Hematopoietic multipotent progenitor cell (in vitro differentiated cells): ENCODE measurements around the gene VPS33B. TPM values are rescaled to one million over a fixed set of nuclear protein-coding genes. Genes with fewer than 3 reads are reported as not detected.
"Not testable (repeated sequence)": the region's sequence is repeated elsewhere in the genome, so short reads cannot be mapped to it uniquely, and the experiment has no call there.

Source experiments
- DNase-seq, 3 donors: peaks; one replicate each; pipeline ENCODE4 v3.0.0-alpha.2; 2011 to 2015; ENCODE audit warnings: low read depth in 2 of 3, low spot score in 2 of 3
- total RNA-seq: library from RNA; depleted of rRNA; stranded (reverse); fragments of >200 nt; gene quantifications from one replicate; pipeline ENCODE4 v1.2.3, GENCODE V29; 2012

The VPS33B gene
- total RNA-seq, result 8.3 TPM

DNA sequence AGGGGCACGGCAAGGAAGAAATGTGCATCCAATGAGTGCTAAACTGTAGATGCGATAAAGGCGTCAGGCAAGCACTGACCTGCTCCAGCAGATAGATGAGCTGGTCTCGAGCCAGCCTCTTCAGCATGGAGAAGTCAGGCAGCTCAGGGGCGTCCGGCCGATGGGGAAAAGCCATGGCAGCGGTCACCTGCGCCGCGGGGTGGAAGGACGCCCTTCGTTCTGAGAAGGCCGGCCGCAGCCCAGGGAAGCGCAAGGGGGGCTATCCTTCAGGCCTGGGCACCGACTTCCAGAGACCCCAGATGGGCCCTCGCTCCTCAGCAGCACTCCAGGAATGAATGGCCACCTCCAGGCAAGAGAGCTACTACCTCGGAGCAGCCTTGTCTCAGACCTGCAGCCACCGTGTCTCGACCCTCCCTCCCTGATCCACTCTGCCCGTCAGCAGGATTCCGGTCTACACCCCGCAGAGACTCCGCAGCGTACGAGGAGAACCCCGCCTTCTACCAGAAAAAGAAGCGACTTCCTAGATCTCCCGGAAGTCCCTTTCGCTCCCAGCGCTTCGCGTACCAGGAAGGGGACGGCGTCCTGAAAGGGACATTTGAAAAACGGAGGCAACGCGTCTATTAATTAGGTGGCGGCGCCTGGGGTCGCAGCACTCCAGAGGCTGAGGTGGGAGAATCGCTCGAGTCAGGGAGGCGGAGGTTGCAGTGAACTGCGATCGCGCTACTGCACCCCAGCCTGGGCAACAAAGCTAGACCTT lies at the start of gene VPS33B:
Gene VPS33B (minus strand): TSS at position 520 of the 757 bp plus-strand sequence. CDS start 345 bp downstream, at position 175.
- peak; percentile 74 to 92 (median 90) for DNase-seq

DNA sequence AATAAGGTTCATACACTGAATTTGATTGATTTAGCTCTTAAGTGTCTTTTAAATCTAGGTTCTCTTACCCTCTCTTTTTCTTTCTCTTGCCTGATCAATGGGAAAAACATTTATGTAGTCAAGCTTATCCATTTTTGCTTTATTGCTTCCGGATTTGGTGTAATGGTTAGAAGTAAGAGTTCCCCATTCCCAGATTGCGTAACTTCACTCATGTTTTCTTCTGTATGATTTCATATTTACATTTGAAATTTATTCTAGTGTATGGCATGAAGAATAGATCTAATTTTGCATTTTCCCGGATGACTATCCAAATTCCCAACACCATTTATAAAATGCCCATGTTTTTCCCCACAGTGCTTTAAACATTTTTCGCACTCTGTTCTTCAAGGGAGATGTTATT lies 49.8 kb upstream of the VPS33B start:
- DNase-seq, result no peak

DNA sequence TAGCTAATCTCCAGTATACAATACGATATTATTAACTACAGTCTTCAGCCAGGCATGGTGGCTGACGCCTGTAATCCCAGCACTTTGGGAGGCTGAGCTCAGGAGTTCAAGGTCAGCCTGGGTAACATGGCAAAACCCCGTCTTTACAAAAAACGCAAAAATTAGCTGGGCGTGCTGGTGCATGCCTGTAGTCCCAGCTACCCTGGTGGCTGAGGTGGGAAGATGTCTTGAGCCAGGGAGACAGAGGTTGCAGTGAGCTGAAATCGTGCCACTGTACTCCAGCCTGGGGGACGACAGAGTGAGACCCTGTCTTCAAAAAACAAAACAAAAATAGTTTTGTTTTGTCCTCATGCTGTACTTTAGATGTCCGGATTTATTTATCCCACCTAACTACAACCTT lies 48.5 kb upstream of the VPS33B start:
- DNase-seq, result no peak

DNA sequence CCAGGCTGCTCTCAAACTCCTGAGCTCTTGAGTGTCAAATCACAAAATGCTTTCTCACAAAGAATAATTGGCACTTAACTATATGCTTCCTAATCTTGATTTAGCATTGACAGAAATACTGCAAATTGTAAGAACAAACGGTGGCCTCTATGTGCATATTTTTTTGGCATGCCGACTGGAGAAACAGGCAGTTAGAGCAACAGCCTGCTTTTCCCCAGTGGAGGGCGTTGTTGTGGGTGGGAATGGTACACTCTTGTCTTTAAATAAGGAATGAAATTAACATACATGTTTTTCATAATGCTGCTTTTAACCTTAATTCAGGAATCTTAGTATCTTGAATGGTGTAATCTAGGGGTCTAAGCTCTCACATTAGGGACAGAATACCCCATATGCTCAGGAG lies 46.6 kb upstream of the VPS33B start:
- DNase-seq, result no peak

DNA sequence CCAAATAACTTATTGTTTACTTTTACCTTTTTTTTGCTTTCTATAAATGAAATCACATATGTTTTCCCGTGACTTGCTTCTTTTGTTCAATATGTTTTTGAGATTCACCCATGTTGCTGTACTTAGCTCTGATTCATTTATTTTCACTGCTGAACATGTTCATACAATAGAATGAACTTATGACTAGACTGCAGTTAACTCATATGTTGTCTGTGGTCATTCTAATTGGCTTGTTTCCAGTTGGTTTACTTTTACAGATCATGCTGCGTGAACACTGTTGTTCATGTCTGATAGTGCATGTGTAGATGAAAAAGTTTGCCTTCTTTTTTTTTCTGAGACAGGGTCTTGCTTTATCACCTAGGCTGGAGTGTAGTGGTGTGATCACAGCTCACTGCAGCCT lies 46.0 kb upstream of the VPS33B start:
- no peak for DNase-seq

DNA sequence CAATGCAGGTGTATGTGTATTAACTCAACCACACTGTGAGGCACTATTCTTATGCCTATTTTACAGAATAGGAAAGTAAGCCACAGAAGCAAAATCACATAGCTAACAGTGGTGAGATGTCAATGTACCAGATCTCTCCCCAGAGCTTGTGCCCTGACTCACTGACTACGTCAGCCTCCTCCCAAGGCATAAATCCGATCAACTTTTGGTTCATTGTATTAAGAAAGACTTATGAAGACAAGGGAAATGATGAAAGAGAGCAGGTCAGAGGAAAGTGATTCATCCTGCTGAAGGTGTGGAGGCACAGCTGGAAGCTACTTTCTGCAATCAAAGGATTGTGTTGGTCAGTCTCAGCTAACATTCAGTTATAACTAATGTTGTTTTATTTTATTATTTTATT lies 44.6 kb upstream of the VPS33B start:
- DNase-seq, result no peak

DNA sequence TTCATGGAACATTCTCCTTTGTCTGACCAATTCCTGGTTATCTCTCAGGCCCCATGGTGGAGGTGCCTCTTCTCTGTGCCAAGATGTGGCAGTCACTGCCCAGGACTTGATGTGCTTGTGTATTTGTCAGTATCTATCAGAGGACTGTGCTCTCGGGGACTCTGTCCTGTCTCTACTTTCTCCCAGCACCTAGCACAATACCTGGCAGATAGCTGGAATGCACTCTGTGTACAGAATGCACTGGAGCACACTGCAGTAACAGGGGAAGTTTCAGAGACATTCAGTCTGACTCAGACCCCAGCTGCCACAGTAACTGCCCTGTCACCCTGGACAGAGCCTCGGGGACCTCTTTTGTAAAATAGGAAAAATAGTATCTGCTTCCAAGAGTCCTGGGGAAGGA lies 43.1 kb upstream of the VPS33B start:
- no peak for DNase-seq

DNA sequence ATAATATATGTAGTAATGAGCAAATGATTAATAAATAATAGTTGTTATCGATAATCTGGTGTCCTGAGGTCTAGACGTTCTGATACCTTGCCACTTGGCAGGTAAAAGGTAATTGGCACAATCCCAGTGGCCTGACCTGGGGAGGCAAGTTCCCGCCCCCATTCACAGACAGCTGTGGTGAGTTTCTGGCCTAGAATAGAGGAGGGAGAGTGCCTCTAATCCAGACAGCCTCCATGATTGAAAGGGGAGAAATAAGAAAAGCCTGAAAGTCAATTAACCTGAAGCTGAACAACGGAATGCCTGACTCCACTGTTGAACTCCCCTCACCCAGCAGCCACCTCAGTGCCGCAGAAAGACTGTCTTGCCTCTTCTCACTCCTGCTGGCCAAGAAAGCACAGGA lies 39.6 kb upstream of the VPS33B start:
- DNase-seq, result no peak

DNA sequence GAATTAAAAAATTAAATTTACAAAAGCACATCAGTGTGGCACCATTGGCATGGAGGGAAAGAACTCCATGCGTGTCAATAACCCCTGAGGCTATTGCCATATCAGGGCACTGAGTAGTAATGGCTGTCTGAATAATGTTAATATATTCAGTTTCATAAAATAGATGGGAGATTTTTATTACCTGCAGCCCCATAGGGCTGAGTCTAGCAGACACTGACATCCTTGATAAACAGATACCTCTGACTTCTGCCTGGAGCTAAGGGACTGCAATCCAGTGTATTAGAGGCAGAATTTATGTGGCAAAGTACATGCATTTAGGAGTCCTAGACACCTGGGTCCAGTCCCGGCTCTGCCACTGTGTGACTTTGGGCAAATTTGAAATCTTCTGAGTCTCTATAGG lies 38.8 kb upstream of the VPS33B start:
- no peak for DNase-seq

DNA sequence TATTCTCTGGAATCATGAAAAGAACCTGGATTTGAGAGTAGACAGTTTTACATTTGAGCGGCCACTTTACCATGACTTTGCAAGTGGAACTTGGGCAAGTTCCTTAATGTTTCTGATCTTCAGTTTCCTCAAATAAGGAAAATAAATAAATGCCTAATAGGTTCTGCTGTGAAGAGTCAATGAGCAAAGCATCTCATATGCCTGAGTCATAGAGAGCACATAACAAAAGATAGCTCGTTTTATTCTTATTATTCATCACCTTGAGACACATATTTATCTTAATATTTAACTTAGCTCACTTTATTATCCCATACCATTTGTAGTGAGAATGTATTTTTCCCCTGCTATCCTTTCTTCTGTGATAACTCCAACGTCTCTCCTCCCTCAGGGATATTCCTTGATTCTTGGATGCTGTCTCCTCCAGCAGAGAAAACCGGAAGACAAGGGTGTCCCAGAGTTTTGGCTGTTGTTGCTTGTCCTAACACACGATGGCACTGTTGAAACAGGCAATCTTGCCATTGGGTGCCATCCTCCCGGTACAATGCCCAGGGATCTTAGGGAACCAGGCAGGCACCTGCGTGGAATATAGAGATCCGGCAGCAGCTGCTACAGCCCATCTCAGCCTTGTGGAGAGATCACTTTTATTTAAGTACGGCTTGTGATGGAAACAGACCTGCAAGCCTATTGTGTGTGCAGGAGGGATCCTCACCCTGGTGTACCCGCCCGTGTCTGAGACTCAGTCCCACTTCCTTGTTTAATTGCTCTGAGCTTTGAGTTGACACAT lies 33.3 kb upstream of the VPS33B start:
- peak in 2 of 3 donors; percentile 24 to 59 for DNase-seq

DNA sequence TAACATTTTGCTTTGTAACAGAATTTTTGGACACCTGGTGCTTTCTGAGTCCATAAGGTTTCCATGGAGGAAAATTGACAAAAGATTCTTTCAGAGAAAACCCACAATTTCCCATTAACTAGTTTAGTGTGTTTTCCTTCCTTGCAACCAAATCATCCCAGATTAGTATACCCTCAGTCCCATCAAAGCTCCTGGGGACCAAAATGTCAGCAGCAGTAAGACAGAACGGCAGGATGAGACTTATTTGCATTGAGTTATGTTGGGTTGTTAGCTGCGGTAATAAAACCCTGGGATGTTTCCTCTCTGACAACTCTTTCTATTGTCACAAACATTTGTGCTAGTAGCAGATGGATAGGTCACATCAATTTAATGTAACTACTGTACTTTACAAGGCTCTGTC lies 32.4 kb upstream of the VPS33B start:
- no peak for DNase-seq

DNA sequence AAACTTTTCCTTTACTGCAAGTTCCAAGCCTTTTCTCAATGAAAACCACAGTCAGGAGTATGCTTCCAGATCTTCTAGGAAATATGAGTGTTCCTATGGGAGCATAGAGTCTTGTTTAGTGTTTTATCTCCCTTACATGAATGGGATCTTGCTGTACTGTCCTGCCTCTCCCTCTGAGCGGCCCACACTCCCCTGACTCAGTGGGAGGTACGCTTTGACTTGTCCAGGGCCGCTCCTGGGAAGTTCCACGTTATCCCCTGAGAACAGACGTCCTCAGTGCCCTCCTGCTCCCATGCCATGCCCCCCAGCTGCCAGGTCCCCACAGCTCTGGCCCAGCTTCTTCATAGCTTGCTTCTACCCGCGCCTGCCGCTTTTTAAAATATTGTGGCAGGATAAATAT lies 28.9 kb upstream of the VPS33B start:
- DNase-seq, result no peak

DNA sequence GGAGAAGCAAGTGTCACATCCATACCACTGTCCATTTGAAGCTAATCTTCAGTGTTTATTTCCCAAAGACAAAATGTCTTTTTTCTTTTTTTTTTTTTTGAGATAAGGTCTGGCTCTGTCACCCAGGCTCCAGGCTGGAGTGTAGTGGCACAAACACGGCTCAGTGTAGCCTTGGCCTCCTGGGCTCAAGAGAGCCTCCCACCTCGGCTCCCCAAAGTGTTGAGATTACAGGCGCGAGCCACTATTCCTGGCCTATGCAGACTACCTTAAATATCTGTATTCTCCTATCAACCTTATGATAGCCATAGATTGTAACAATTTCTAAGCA lies 27.7 kb upstream of the VPS33B start:
- DNase-seq, result no peak

DNA sequence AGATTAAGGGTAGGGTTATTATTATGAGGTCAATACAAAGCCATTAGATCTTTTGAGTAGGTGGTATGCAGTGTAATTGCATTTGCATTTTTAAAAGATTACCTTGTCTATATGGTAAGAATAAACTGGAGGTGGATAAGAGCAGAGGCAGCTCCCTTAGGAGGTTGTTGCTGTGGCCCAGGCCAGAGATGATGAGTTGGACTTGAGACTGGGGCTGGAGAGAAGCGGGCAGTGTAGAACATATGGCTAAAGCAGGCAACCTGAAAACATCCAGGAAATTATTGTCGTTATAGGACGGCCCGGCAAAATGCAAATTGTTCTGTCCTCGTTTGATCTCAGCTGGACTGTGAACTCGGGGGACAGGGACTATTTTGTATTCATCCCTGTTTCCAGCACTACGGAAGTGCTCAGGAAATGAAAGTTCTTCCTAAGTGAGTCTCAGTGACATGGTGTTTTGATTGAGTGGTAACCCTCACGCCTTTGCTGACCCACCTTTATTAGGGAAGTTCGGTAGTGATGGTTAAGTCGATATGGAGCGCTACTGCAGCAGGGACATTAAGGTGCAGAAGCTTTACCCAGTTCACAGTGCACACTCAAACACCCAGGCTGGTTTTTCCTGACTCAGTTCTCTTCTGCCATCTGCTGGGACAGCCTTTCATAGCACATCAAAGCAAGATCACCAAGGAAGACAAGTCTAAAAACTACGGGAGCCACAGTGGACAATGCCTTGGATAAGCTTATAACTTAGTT lies 27.2 kb upstream of the VPS33B start:
- DNase-seq, result peak; percentile 24 to 83 (median 55)

DNA sequence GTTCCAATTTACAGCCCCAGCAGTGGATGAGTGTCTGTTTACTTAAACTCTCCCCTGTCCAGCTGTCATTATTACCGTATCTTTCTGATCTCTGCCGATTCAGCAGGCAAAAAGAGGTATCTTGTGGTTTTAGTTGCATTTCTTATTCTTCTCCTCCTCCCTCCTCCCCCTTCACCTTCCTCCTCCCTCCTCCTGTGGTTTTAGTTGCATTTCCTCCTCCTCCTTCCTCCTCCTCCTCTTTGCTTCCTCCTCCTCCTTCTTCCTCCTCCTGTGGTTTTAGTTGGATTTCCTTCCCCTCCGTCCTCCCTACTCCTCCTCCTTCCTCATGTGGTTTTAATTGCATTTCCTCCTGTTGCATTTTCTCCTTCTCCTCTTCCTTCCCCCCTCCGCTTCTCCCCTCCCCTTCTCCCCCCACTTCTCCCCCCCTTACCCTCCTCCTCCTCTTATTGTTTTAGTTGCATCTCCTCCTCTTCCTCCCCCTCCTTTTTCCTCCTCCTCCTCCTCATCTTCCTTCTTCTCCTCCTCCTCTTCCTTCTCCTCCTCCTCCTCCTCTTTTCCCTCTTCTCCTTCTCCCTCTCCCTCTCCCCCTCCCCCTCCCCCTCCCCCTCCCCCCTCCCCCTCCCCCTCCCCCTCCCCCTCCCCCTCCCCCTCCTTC lies 25.3 kb upstream of the VPS33B start:
- peak in 2 of 3 donors; percentile 22 to 25 for DNase-seq

DNA sequence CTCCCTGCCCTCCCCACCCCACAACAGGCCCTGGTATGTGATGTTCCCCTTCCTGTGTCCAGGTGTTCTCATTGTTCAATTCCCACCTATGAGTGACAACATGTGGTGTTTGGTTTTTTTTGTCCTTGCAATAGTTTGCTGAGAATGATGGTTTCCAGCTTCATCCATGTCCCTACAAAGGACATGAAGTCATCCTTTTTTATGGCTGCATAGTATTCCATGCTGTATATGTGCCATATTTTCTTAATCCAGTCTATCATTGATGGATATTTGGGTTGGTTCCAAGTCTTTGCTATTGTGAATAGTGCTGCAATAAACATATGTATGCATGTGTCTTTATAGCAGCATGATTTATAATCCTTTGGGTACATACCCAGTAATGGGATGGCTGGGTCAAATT lies 23.7 kb upstream of the VPS33B start:
- not testable (repeated sequence) for DNase-seq

DNA sequence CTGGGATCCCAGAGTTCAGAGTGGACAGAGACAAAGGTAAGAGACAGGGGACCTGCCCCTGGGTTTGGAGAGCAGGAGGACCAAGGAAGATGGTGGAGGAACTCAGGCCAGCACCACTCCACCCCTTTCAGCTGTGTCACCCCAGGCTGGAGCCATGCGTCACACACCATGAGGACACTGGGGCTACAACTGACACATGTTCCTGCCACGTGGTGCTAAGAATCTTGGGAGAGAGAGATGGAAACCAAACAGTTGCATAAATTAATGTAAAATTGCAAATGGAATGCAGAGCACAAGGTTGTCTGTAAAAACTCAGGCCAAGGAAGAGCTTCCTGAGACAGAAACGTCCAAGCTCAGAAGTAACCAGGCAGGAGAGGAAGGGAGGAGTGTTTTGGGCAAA lies 22.7 kb upstream of the VPS33B start:
- DNase-seq, result no peak

DNA sequence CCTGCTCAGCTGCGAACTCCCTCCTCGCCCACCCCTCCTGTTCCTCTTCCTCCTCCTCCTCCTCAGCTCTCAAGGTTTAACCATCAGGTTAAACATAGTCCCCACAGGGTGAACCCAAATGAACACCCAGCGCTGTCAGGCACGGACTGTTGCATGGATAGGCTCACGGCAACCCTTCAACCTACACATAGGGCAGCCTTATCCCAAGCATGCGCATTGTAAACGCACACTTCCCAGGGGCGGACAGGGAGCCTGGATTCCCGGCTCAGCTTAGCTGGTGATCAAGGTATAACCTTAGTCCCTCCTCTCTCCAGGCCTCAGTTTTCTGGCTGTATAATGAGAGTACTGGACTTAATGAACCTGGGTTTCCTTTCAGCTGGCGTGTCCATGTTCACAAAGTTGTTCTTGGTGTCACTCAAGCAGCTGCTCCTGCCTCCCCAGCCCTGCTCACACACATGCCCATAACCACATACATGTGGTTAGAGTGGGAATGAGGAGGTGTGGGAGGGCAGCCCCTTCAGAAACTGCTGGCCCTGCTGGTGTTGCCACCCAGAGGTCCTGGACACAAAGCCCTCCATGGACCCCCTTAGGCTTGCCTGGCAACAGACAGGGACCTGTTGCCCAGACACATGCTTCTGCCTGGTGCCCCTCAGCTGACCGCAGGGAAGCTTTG lies 20.9 kb upstream of the VPS33B start:
- DNase-seq, result no peak

DNA sequence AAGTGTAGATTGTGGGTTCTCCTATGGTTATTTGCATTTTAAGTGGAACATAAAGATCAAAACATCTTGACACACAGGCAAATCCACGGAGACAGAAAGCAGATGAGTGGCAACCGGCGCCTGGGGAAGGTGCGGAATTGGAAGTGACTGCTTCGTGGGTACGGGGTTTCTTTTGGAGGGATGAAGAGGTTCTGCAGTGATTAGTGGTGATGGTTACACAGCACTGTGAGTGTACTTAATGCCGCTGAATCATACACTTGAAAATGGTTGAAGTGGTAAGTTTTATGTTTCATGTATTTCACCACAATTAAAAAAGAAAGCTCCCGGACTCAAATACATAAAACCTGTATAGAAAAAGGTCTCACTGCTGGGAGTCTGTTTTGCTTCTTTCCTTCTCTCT lies 18.5 kb upstream of the VPS33B start:
- DNase-seq, result no peak

DNA sequence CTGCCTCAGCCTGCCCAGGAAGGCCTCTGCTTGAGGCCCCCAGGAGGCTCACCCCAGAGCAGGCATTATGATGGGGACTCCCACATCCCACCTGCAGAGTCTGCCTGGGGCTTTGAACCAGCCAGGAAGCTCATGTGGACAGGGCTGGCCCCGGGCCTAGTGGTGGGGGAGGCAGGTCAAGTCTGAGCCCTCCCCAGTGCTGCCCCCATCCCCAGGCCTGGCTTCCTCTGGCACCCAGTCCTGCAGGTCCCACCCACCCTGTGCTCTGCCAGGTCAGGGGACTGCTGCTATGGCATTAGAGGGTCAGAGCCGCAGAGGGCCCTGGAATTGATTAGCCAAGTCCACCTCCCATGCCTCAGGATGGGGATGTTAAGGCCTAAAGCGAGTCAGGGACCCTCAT lies 17.6 kb upstream of the VPS33B start:
- DNase-seq, result no peak
